ENCODE results near the gene CIROP. TPM values are rescaled to one million over a fixed set of nuclear protein-coding genes. Genes with fewer than 3 reads are reported as not detected.

CIROP gene
- total and polyA plus RNA-seq, 2 experiments from 2014 or later: not detected

DNA sequence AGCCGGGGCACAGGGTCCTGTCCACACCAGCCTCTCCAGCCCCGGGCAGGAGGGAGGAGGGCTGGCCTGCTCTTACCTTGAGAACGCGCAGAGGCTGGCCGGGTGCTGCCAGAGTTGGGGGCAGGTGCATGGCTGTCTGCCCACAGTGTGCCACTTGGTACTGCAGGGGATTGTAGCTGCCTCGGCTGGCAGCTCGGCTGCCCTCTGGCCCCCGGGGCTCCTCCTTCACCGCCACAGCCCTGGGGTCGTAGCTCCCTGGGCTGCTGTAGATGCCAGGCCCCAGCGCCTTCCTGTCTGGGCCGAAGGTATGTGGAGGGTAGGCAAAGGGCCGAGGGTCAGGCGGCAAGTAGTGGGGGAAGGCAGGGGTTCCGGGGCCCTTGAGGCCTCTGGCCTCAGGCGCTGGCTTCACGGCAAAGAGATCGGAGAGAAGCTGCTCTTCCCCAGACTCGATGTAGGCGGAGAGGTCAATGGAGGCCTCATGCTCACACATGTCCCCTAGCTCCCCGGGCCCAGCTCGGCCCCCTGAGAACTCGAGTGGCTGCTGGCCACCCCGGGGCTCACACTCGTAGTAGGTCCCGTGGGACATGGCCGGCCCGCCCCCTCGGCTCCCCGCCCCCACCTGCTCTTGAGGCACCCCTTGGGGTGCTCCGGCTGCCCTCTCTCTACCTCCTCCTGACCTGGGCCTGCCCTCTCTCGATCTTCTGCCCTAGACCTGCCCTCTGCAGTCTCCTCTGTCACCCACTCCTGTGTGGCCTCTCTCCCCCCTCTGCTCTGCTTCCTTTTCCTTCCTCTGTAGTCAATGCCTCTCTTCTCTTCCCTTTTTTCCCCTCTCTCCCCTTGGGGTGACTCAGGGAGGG lies 13.9 kb upstream of the CIROP start, which contains the start of gene CEBPE:
CEBPE (minus strand) TSS at position 750 of the 857 bp plus-strand sequence; CDS start at position 586, 164 bp downstream.
- no peaks in the 10 kb centered on the region for H4K20me1 ChIP-seq (ENCODE audit: insufficient read depth, poor library complexity, severe bottlenecking)
- H2AFZ ChIP-seq: no peak within 1 kb of the TSS
- no peaks in the 10 kb centered on the region for H3K27me3 ChIP-seq
- H3K4me3 ChIP-seq: no peak within 1 kb of the TSS
- H3K27ac ChIP-seq: no peak within 1 kb of the TSS
- H3K9me3 ChIP-seq (ENCODE audit: low read depth): no peaks in the 10 kb centered on the region
- 94% methylated on average over 18 of the region's 32 CpGs for WGBS (ENCODE audit: low lambda C conversion rate, missing lambda C conversion rate)
- H3K9me2 ChIP-seq (replicated peaks; ENCODE audit: insufficient read depth): no peaks in the 10 kb centered on the region
- H3K79me2 ChIP-seq: no peaks in the 10 kb centered on the region
- H3K36me3 ChIP-seq (replicated peaks; ENCODE audit: insufficient read depth, low read depth): no peaks in the 10 kb centered on the region
- H3K4me1 ChIP-seq (ENCODE audit: insufficient read depth): peaks cover 8% of the 10 kb centered on the region
- DNase-seq (ENCODE audit: low spot score): no peak
- no peak within 1 kb of the TSS for H3K4me2 ChIP-seq
- TF ChIP-seq EZH2phosphoT487 (IDR thresholded peaks at IDR 0.05; ENCODE audit: low read depth, severe bottlenecking, unreplicated experiment) (no peak), EZH2 (IDR thresholded peaks at IDR 0.05; ENCODE audit: borderline replicate concordance) (no peak)
- TF ChIP-seq, protein P1, sequence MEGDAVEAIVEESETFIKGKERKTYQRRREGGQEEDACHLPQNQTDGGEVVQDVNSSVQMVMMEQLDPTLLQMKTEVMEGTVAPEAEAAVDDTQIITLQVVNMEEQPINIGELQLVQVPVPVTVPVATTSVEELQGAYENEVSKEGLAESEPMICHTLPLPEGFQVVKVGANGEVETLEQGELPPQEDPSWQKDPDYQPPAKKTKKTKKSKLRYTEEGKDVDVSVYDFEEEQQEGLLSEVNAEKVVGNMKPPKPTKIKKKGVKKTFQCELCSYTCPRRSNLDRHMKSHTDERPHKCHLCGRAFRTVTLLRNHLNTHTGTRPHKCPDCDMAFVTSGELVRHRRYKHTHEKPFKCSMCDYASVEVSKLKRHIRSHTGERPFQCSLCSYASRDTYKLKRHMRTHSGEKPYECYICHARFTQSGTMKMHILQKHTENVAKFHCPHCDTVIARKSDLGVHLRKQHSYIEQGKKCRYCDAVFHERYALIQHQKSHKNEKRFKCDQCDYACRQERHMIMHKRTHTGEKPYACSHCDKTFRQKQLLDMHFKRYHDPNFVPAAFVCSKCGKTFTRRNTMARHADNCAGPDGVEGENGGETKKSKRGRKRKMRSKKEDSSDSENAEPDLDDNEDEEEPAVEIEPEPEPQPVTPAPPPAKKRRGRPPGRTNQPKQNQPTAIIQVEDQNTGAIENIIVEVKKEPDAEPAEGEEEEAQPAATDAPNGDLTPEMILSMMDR (IDR thresholded peaks at IDR 0.05; ENCODE audit: poor library complexity): no peak

DNA sequence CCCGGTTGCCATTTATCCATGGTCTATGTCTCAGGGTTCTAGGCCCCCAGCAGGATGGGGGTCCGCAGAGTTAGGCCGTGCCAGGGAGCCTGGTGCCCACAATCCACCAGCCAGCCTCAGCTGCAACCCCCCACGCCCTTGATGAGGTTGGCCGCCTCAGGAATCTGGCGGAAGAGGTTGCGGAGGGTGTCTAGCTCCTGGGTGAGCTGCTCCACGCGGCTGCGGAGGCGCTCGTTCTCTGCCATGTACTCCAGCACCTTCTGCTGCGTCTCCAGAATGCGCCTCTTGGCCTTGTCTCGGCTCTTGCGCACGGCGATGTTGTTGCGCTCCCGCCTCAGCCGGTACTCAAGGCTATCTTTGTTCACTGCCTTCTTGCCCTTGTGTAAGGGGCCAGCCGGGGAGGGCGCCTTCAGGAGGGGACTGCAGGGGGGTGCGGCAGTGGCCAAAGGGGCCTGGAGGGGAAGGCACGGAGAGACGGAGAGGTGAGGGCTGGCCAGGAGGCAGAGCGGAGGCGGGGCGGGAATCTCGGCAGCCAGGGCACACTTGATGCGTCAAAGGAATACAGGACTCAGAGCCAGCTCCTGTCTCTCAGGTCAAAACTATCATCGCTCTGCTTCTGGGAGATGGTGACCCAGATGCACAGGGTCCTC lies 12.7 kb upstream of the CIROP start:
- Histone ChIP-seq H3K27me3 (no peaks in the 10 kb centered on the region), H2AFZ (no peak overlapping the region), H3K4me2 (no peak overlapping the region), H4K20me1 (ENCODE audit: insufficient read depth, poor library complexity, severe bottlenecking) (no peaks in the 10 kb centered on the region), H3K4me1 (ENCODE audit: insufficient read depth) (peaks cover 5% of the 10 kb centered on the region), H3K4me3 (no peak overlapping the region), H3K36me3 (replicated peaks; ENCODE audit: insufficient read depth, low read depth) (no peaks in the 10 kb centered on the region), H3K27ac (no peak overlapping the region), H3K79me2 (no peaks in the 10 kb centered on the region), H3K9me3 (ENCODE audit: low read depth) (no peaks in the 10 kb centered on the region), H3K9me2 (replicated peaks; ENCODE audit: insufficient read depth) (no peaks in the 10 kb centered on the region)
- TF ChIP-seq EZH2phosphoT487 (IDR thresholded peaks at IDR 0.05; ENCODE audit: low read depth, severe bottlenecking, unreplicated experiment) (no peak), EZH2 (IDR thresholded peaks at IDR 0.05; ENCODE audit: borderline replicate concordance) (no peak)
- TF ChIP-seq, protein P1 (IDR thresholded peaks at IDR 0.05; ENCODE audit: poor library complexity): no peak
- WGBS (ENCODE audit: low lambda C conversion rate, missing lambda C conversion rate): 93% methylated on average over 28 of the region's 32 CpGs
- no peak for DNase-seq (ENCODE audit: low spot score)

DNA sequence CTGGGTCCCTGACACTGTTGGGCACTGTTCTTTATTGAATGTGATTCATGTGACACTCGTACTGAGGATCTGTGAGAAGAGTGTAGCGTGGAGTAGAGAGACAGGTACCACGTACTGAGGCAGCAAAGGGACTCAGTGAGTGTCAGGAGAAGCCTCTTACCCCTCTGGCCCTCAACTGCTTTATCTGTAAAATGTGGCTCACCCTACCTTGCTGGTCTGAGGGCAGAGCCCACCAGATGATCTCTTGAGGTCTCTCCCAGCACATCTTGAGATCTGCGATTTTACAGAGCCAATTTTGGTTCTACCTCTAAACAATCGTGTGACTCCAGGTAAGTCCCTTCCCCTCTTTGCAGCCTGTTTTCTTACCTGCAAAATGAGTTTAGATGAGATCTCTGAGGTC lies 11.1 kb upstream of the CIROP start:
- H3K27me3 ChIP-seq: peaks cover 7% of the 10 kb centered on the region
- H3K4me2 ChIP-seq: no peak overlapping the region
- H3K9me2 ChIP-seq (replicated peaks; ENCODE audit: insufficient read depth): no peaks in the 10 kb centered on the region
- DNase-seq (ENCODE audit: low spot score): no peak
- H3K4me3 ChIP-seq: no peak overlapping the region
- no peaks in the 10 kb centered on the region for H3K79me2 ChIP-seq
- no peak overlapping the region for H3K27ac ChIP-seq
- 86% methylated on average over 5 of the region's 5 CpGs for WGBS (ENCODE audit: low lambda C conversion rate, missing lambda C conversion rate)
- H3K4me1 ChIP-seq (ENCODE audit: insufficient read depth): peaks cover under 1% of the 10 kb centered on the region
- no peak overlapping the region for H2AFZ ChIP-seq
- no peak for TF ChIP-seq EZH2phosphoT487 (IDR thresholded peaks at IDR 0.05; ENCODE audit: low read depth, severe bottlenecking, unreplicated experiment)
- TF ChIP-seq, protein P1 (IDR thresholded peaks at IDR 0.05; ENCODE audit: poor library complexity): no peak
- TF ChIP-seq EZH2 (IDR thresholded peaks at IDR 0.05; ENCODE audit: borderline replicate concordance): no peak
- H3K9me3 ChIP-seq (ENCODE audit: low read depth): no peaks in the 10 kb centered on the region
- H4K20me1 ChIP-seq (ENCODE audit: insufficient read depth, poor library complexity, severe bottlenecking): no peaks in the 10 kb centered on the region
- no peaks in the 10 kb centered on the region for H3K36me3 ChIP-seq (replicated peaks; ENCODE audit: insufficient read depth, low read depth)
